MM.1S (cell line): ENCODE data around the gene MAP3K7CL.

Experiments used
- DNase-seq: peaks from one replicate; pipeline ENCODE4 v3.0.0-alpha.2; 2015
- H2AFZ ChIP-seq: fragments of 300-600 bp; sonication (generic); 2 replicates; pipeline ENCODE4 v1.6.0; 2016; ENCODE audit warnings: antibody characterized with exemption, low read length
- H3F3A ChIP-seq: fragments of 300-600 bp; sonication (generic); 2 replicates; pipeline ENCODE4 v1.6.1; 2016; ENCODE audit warnings: mild to moderate bottlenecking, antibody characterized with exemption, low read length, moderate library complexity, mixed read lengths; ENCODE audit not compliant: insufficient read depth
- H3K27ac ChIP-seq: fragments of 300-600 bp; sonication (generic); 2 replicates; pipeline ENCODE4 v1.5.1; 2016; ENCODE audit warnings: mild to moderate bottlenecking, low read length
- H3K27me3 ChIP-seq: fragments of 300-600 bp; sonication (generic); replicated peaks from 2 replicates; pipeline ENCODE4 v1.6.0; 2016; ENCODE audit warnings: low read length; ENCODE audit not compliant: insufficient read depth
- H3K36me3 ChIP-seq: fragments of 300-600 bp; sonication (generic); replicated peaks from 2 replicates; pipeline ENCODE4 v1.6.1; 2016; ENCODE audit warnings: mild to moderate bottlenecking, low read length, mixed read lengths; ENCODE audit not compliant: insufficient read depth
- H3K4me1 ChIP-seq: fragments of 300-600 bp; sonication (generic); 2 replicates; pipeline ENCODE4 v1.6.1; 2016; ENCODE audit warnings: low read length, mixed read lengths
- H3K4me2 ChIP-seq: fragments of 300-600 bp; sonication (generic); 2 replicates; pipeline ENCODE4 v1.6.0; 2016; ENCODE audit warnings: low read depth, low read length
- H3K4me3 ChIP-seq: fragments of 300-600 bp; sonication (generic); 2 replicates; pipeline ENCODE4 v1.5.1; 2016; ENCODE audit warnings: low read length, mixed read lengths
- H3K79me2 ChIP-seq: fragments of 300-600 bp; sonication (generic); 2 replicates; pipeline ENCODE4 v1.6.1; 2016; ENCODE audit warnings: mixed run types, low read length, mixed read lengths
- H3K9ac ChIP-seq: fragments of 300-600 bp; sonication (generic); 2 replicates; pipeline ENCODE4 v1.6.1; 2016; ENCODE audit warnings: low read length, mixed read lengths
- H3K9me2 ChIP-seq: fragments of 300-600 bp; sonication (generic); replicated peaks from 2 replicates; pipeline ENCODE4 v1.6.1; 2016; ENCODE audit warnings: mild to moderate bottlenecking, low read length, mixed read lengths; ENCODE audit not compliant: insufficient read depth
- H3K9me3 ChIP-seq: fragments of 300-600 bp; sonication (generic); replicated peaks from 2 replicates; pipeline ENCODE4 v1.6.1; 2016; ENCODE audit warnings: mild to moderate bottlenecking, low read length, mixed read lengths; ENCODE audit not compliant: insufficient read depth
- H4K20me1 ChIP-seq: fragments of 300-600 bp; sonication (generic); 2 replicates; pipeline ENCODE4 v1.6.1; 2016; ENCODE audit warnings: mild to moderate bottlenecking, low read length, moderate library complexity, mixed read lengths; ENCODE audit not compliant: insufficient read depth
- EZH2 ChIP-seq: fragments of 300-600 bp; sonication (generic); optimal IDR thresholded peaks from 2 replicates; pipeline ENCODE3; 2017; ENCODE audit warnings: low read depth, mild to moderate bottlenecking, antibody characterized with exemption, low read length, mixed read lengths
- EZH2phosphoT487 ChIP-seq: fragments of 300-600 bp; sonication (generic); IDR thresholded peaks from 2 replicates; pipeline ENCODE4 v1.6.1; 2018; ENCODE audit warnings: antibody characterized with exemption, low read length
- TF ChIP-seq, protein P1 (sequence below): fragments of 300-600 bp; sonication (generic); IDR thresholded peaks from 2 replicates; pipeline ENCODE4 v1.5.1; 2016; ENCODE audit warnings: antibody characterized with exemption, low read length, mixed read lengths

MAP3K7CL gene

DNA sequence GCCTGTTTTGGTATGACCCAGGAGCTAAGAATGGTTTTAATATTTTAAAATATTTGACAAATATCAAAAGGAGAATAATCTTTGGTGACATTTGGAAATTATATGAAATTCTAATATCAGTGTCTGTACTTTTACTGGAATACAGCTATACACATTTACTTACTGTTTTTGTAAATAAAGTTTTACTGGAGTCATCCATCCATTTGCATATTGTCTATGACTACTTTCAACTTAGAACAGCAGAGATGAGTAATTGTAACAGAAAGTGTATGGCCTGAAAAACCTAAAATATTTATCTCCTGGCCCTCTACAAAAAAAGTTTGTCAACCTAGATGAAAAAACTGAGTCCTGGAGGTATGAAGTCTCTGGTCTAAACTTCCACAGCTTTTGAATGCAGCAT lies 5.8 kb upstream of the MAP3K7CL start:
- no peak overlapping the region for H3K9ac ChIP-seq
- H4K20me1 ChIP-seq = no peaks in the 10 kb centered on the region
- no peaks in the 10 kb centered on the region for H3K27me3 ChIP-seq
- H3F3A ChIP-seq = 0 out of 2 replicates have a peak, but pooled peaks cover 3% of the 10 kb centered on the region
- H3K36me3 ChIP-seq = no peaks in the 10 kb centered on the region
- H3K79me2 ChIP-seq = no peaks in the 10 kb centered on the region
- no peak overlapping the region for H3K4me2 ChIP-seq
- no peaks in the 10 kb centered on the region for H3K9me3 ChIP-seq
- peaks cover 7% of the 10 kb centered on the region; the same call in 1 of the 2 replicates for H3K4me1 ChIP-seq
- H3K27ac ChIP-seq = no peak overlapping the region; the same call in 1 of the 2 replicates
- TF ChIP-seq, protein P1, sequence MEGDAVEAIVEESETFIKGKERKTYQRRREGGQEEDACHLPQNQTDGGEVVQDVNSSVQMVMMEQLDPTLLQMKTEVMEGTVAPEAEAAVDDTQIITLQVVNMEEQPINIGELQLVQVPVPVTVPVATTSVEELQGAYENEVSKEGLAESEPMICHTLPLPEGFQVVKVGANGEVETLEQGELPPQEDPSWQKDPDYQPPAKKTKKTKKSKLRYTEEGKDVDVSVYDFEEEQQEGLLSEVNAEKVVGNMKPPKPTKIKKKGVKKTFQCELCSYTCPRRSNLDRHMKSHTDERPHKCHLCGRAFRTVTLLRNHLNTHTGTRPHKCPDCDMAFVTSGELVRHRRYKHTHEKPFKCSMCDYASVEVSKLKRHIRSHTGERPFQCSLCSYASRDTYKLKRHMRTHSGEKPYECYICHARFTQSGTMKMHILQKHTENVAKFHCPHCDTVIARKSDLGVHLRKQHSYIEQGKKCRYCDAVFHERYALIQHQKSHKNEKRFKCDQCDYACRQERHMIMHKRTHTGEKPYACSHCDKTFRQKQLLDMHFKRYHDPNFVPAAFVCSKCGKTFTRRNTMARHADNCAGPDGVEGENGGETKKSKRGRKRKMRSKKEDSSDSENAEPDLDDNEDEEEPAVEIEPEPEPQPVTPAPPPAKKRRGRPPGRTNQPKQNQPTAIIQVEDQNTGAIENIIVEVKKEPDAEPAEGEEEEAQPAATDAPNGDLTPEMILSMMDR = no peak
- TF ChIP-seq EZH2 (no peak), EZH2phosphoT487 (no peak)
- no peak overlapping the region for H2AFZ ChIP-seq
- no peak overlapping the region for H3K4me3 ChIP-seq
- DNase-seq = no peak
- H3K9me2 ChIP-seq = no peaks in the 10 kb centered on the region

DNA sequence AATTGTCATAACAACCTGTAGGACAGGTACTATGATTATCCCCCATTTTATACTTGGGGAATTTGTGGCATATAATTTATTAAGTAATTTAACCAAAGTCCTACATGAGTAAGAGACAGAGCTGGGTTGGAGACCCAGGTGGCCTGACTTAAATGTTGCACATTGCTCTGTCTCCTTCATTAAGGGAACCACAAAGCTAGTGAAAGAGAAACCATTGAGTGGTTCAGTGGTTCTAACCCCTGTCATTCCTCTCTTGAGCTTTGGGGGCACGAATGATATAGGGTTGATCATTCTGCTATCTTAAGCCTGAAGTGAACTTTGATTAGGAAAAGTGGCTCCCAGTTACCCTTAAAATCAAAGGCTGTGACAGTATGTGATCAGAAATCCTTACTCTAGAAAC lies 5.3 kb upstream of the MAP3K7CL start:
- H2AFZ ChIP-seq = no peak overlapping the region
- no peaks in the 10 kb centered on the region for H4K20me1 ChIP-seq
- no peak overlapping the region for H3K4me3 ChIP-seq
- no peak overlapping the region for H3K9ac ChIP-seq
- peak; percentile 44 for DNase-seq
- peaks cover 7% of the 10 kb centered on the region; the same call in 1 of the 2 replicates for H3K4me1 ChIP-seq
- H3K9me2 ChIP-seq = no peaks in the 10 kb centered on the region
- no peaks in the 10 kb centered on the region for H3K79me2 ChIP-seq
- TF ChIP-seq, protein P1 = no peak
- TF ChIP-seq EZH2phosphoT487 (no peak), EZH2 (no peak)
- no peak overlapping the region; the same call in 1 of the 2 replicates for H3K27ac ChIP-seq
- H3K27me3 ChIP-seq = no peaks in the 10 kb centered on the region
- H3K9me3 ChIP-seq = no peaks in the 10 kb centered on the region
- no peaks in the 10 kb centered on the region for H3K36me3 ChIP-seq
- H3F3A ChIP-seq = 0 out of 2 replicates have a peak, but pooled peaks cover 3% of the 10 kb centered on the region
- H3K4me2 ChIP-seq = no peak overlapping the region

DNA sequence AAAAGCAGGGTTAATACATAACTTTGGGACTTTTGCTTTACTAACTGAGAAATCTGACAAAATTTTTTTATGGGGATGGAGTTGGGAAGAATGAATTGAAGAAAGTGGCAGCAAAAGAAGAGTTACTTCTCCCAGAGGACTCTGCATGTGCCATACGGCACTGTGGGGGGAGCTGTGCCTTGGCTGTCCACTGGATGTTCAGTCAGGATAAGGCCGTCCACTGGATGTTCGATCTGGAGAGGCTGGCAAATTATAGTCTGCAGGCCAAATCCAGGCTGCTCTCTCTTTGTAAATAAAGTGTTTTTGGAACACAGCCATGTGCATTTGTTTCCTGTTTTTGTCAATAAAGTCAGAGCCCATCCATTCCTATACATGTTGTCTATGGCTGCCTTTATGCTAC lies 4.5 kb upstream of the MAP3K7CL start:
- Histone ChIP-seq H3F3A (0 out of 2 replicates have a peak, but pooled peaks cover 3% of the 10 kb centered on the region), H3K4me2 (no peak overlapping the region), H3K9me2 (no peaks in the 10 kb centered on the region), H3K9ac (no peak overlapping the region), H3K4me1 (peaks cover 7% of the 10 kb centered on the region; the same call in 1 of the 2 replicates), H3K9me3 (no peaks in the 10 kb centered on the region), H3K27me3 (no peaks in the 10 kb centered on the region), H3K4me3 (no peak overlapping the region), H4K20me1 (no peaks in the 10 kb centered on the region), H3K36me3 (no peaks in the 10 kb centered on the region), H3K79me2 (no peaks in the 10 kb centered on the region), H3K27ac (no peak overlapping the region), H2AFZ (no peak overlapping the region)
- TF ChIP-seq EZH2phosphoT487 = no peak
- no peak for TF ChIP-seq EZH2
- TF ChIP-seq, protein P1 = no peak
- no peak for DNase-seq
